ENCODE measurements around the gene OR6B2. TPM values are rescaled to one million over a fixed set of nuclear protein-coding genes. Genes with fewer than 3 reads are reported as not detected.

OR6B2 gene
- total and polyA plus RNA-seq, 2 of the 4 experiments (the other 2 are of a cell fraction), result not detected

- Histone ChIP-seq H2AK9ac (replicated peaks; ENCODE audit: low read depth, low read length, poor library complexity) (no peak overlapping the region), H2BK120ac (ENCODE audit: low read depth, low read length) (no peak overlapping the region), H3K9ac (ENCODE audit: low read depth, low read length) (no peak overlapping the region), H2AFZ (replicated peaks; ENCODE audit: low read length, poor library complexity) (no peak overlapping the region), H4K5ac (ENCODE audit: low read depth, low read length) (no peak overlapping the region), H3K18ac (ENCODE audit: low read depth, low read length) (no peak overlapping the region), H3K4me3 (ENCODE audit: insufficient read depth, low read depth, low read length) (no peak overlapping the region), H3K27ac (ENCODE audit: insufficient read depth, low read length) (no peak overlapping the region), H3K4ac (ENCODE audit: low read depth, low read length) (no peak overlapping the region), H3K9me1 (ENCODE audit: insufficient read depth, low read length) (no peaks in the 10 kb centered on the region), H3K4me1 (ENCODE audit: control insufficient read depth, insufficient read depth, low read length) (no peaks in the 10 kb centered on the region), H2AK5ac (ENCODE audit: low read depth, low read length) (no peak overlapping the region), H3K23ac (ENCODE audit: low read depth, low read length) (no peak overlapping the region), H4K91ac (ENCODE audit: insufficient read depth, low read depth, low read length) (no peak overlapping the region), H3K56ac (ENCODE audit: extremely low read depth, insufficient read depth, low read length) (no peak overlapping the region), H4K8ac (ENCODE audit: low read depth in 2 of 2, low read length in 2 of 2) (no peak overlapping the region), H3K27me3 (ENCODE audit: control insufficient read depth, insufficient read depth, low read length) (peaks cover 16% of the 10 kb centered on the region), H3K14ac (replicated peaks; ENCODE audit: low read depth, low read length) (no peak overlapping the region), H2BK20ac (ENCODE audit: low read depth, low read length) (no peak overlapping the region), H4K20me1 (ENCODE audit: insufficient read depth, low read length) (no peaks in the 10 kb centered on the region), H3K36me3 (ENCODE audit: control insufficient read depth, insufficient read depth, low read length) (no peaks in the 10 kb centered on the region), H3K79me1 (ENCODE audit: low read depth in 1 of 2, low read length in 2 of 2) (no peaks in the 10 kb centered on the region), H3K9me3 (ENCODE audit: control insufficient read depth, insufficient read depth, low read length) (no peaks in the 10 kb centered on the region), H3K4me2 (ENCODE audit: low read depth, low read length) (no peak overlapping the region), H2BK15ac (ENCODE audit: low read depth, low read length) (no peak overlapping the region), H2BK5ac (ENCODE audit: low read depth, low read length, poor library complexity, severe bottlenecking) (no peak overlapping the region)
- intact Hi-C loops (cut with micrococcal nuclease), result loop anchor here (1.0 to 5.0 kb wide), 2 partner anchors 82 to 376 kb away; partner anchors contain the start of gene GPC1
- no TSS peak for BruUV-seq (replicated peaks)
- 0% methylated on average over 1 of the region's 4 CpGs; no CpG with 5 or more reads in 1 of the 2 experiments for WGBS, 2 experiments (ENCODE audit: extremely low coverage in 2 of 2, insufficient read length in 1 of 2)
- dilution Hi-C loops (cut with HindIII; ENCODE audit: low sequenced_read_pairs, unreplicated experiment), result no loop called here
- ATAC-seq (ENCODE audit: low read depth) (peak; percentile 96), DNase-seq (peak; percentile 57)
- ChIA-PET CTCF (interaction anchor here (0.9 to 2.2 kb wide), 6 partner anchors 9 to 779 kb away, joined by 4 to 40 read pairs (median 7); no protein-coding TSS in a partner anchor), POLR2A (ENCODE audit: unreplicated experiment) (interaction anchor here (0.6 kb wide), 1 partner anchor 12 kb away, joined by 4 read pairs; no protein-coding TSS in a partner anchor)
- peak; percentile 70 for TF ChIP-seq SMC3 (IDR thresholded peaks at IDR 0.05; ENCODE audit: low read depth, low read length)
- no peak for TF ChIP-seq CHD1 (IDR thresholded peaks at IDR 0.05; ENCODE audit: low read depth, low read length)
- TF ChIP-seq RAD21 (IDR thresholded peaks at IDR 0.05; ENCODE audit: low read length), result peak; percentile 72
- peak; percentile 69 for TF ChIP-seq CTCF (conservative IDR thresholded peaks at IDR 0.05; ENCODE audit: low read depth, low read length)
- in situ Hi-C loops (cut with MboI; ENCODE audit: low sequenced_read_pairs), result loop anchor here (5.0 kb wide), 1 partner anchor 81 kb away; the partner anchor contains the start of gene OTOS
These were observed 30.9 kb upstream of the OR6B2 start for GRCh38 chr2:240060977-240061591.
